ENCODE results near the gene ZKSCAN5.
A peak's percentile ranks its signal among the peaks of the same experiment; 100 is the strongest.
"Not testable (repeated sequence)": the region's sequence is repeated elsewhere in the genome, so short reads cannot be mapped to it uniquely, and the experiment has no call there.

Gene ZKSCAN5

GRCh38 chr7:99535667-99536066, 31.2 kb downstream of the ZKSCAN5 start:
- H3K36me3 ChIP-seq (ENCODE audit: control insufficient read depth, insufficient read depth, low read length), result peaks cover 27% of the 10 kb centered on the region
- peaks cover 34% of the 10 kb centered on the region for H3K9me3 ChIP-seq (ENCODE audit: control insufficient read depth, insufficient read depth, low read length)
- no peaks in the 10 kb centered on the region for H3K4me1 ChIP-seq (ENCODE audit: control insufficient read depth, insufficient read depth, low read length)

GRCh38 chr7:99539213-99539811, 34.9 kb downstream of the ZKSCAN5 start:
- H3K9me3 ChIP-seq (ENCODE audit: control insufficient read depth, insufficient read depth, low read length), result peaks cover 7% of the 10 kb centered on the region; the same call in 1 of the 2 replicates
- H3K27me3 ChIP-seq (ENCODE audit: control insufficient read depth, insufficient read depth, low read length), result no peaks in the 10 kb centered on the region
- H3K4me3 ChIP-seq (ENCODE audit: low read depth, low read length), result no peak overlapping the region
- H3K4me1 ChIP-seq (ENCODE audit: control insufficient read depth, insufficient read depth, low read length), result no peaks in the 10 kb centered on the region
- H3K27ac ChIP-seq (ENCODE audit: low read depth, low read length), result no peak overlapping the region
- no peaks in the 10 kb centered on the region for H3K36me3 ChIP-seq (ENCODE audit: control insufficient read depth, insufficient read depth, low read length)
- H3K9ac ChIP-seq (ENCODE audit: low read depth, low read length), result no peak overlapping the region

More at GRCh38 chr7:99535667-99536066, 31.2 kb downstream of the ZKSCAN5 start:
- Histone ChIP-seq H3K9ac (ENCODE audit: low read depth, low read length) (no peak overlapping the region), H3K27me3 (ENCODE audit: control insufficient read depth, insufficient read depth, low read length) (no peaks in the 10 kb centered on the region), H3K27ac (ENCODE audit: low read depth, low read length) (no peak overlapping the region), H3K4me3 (ENCODE audit: low read depth, low read length) (no peak overlapping the region)

- H3K27me3 ChIP-seq (ENCODE audit: control insufficient read depth, insufficient read depth, low read length), result no peaks in the 10 kb centered on the region
- H3K4me1 ChIP-seq (ENCODE audit: control insufficient read depth, insufficient read depth, low read length), result no peaks in the 10 kb centered on the region
- no peak overlapping the region for H3K4me3 ChIP-seq (ENCODE audit: low read depth, low read length)
- no peaks in the 10 kb centered on the region for H3K36me3 ChIP-seq (ENCODE audit: control insufficient read depth, insufficient read depth, low read length)
- H3K27ac ChIP-seq (ENCODE audit: low read depth, low read length), result no peak overlapping the region
- peaks cover 7% of the 10 kb centered on the region; the same call in 1 of the 2 replicates for H3K9me3 ChIP-seq (ENCODE audit: control insufficient read depth, insufficient read depth, low read length)
- no peak overlapping the region for H3K9ac ChIP-seq (ENCODE audit: low read depth, low read length)
These were observed 36.1 kb downstream of the ZKSCAN5 start for GRCh38 chr7:99540542-99540941.

GRCh38 chr7:99541212-99541611, 36.8 kb downstream of the ZKSCAN5 start:
- no peak overlapping the region for H3K4me3 ChIP-seq (ENCODE audit: low read depth, low read length)
- no peaks in the 10 kb centered on the region for H3K27me3 ChIP-seq (ENCODE audit: control insufficient read depth, insufficient read depth, low read length)
- H3K36me3 ChIP-seq (ENCODE audit: control insufficient read depth, insufficient read depth, low read length), result no peaks in the 10 kb centered on the region
- H3K27ac ChIP-seq (ENCODE audit: low read depth, low read length), result no peak overlapping the region
- no peak overlapping the region for H3K9ac ChIP-seq (ENCODE audit: low read depth, low read length)
- peaks cover 7% of the 10 kb centered on the region; the same call in 1 of the 2 replicates for H3K9me3 ChIP-seq (ENCODE audit: control insufficient read depth, insufficient read depth, low read length)
- no peaks in the 10 kb centered on the region for H3K4me1 ChIP-seq (ENCODE audit: control insufficient read depth, insufficient read depth, low read length)

GRCh38 chr7:99543081-99543671, 38.7 kb downstream of the ZKSCAN5 start:
- peaks cover 15% of the 10 kb centered on the region for H3K36me3 ChIP-seq (ENCODE audit: control insufficient read depth, insufficient read depth, low read length)
- peaks cover 7% of the 10 kb centered on the region; the same call in 1 of the 2 replicates for H3K9me3 ChIP-seq (ENCODE audit: control insufficient read depth, insufficient read depth, low read length)
- no peak overlapping the region for H3K4me3 ChIP-seq (ENCODE audit: low read depth, low read length)
- no peaks in the 10 kb centered on the region for H3K27me3 ChIP-seq (ENCODE audit: control insufficient read depth, insufficient read depth, low read length)
- H3K4me1 ChIP-seq (ENCODE audit: control insufficient read depth, insufficient read depth, low read length), result no peaks in the 10 kb centered on the region
- no peak overlapping the region for H3K9ac ChIP-seq (ENCODE audit: low read depth, low read length)
- no peak overlapping the region for H3K27ac ChIP-seq (ENCODE audit: low read depth, low read length)

DNA sequence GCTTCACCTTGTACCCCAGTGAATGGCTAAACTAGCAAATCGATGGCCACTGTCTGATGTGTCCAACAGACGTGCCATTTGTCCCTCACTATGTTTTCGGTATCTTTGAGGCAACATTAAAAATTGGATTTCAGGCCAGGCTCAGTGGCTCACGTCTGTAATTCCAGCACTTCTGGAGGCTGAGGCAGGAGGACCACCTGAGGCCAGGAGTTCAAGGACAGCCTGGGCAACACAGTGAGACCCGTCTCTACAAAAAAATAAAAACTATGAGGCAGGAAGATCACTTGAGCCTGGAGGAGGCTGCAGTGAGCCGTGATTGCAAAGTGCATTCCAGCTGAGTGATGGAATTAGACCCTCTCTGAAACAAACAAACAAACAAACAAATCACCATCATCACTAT, 39.5 kb downstream of the ZKSCAN5 start:
- H3K4me1 ChIP-seq (ENCODE audit: control insufficient read depth, insufficient read depth, low read length), result no peaks in the 10 kb centered on the region
- no peak overlapping the region for H3K9ac ChIP-seq (ENCODE audit: low read depth, low read length)
- no peak overlapping the region for H3K27ac ChIP-seq (ENCODE audit: low read depth, low read length)
- peaks cover 18% of the 10 kb centered on the region for H3K36me3 ChIP-seq (ENCODE audit: control insufficient read depth, insufficient read depth, low read length)
- no peak overlapping the region for H3K4me3 ChIP-seq (ENCODE audit: low read depth, low read length)
- peaks cover 7% of the 10 kb centered on the region; the same call in 1 of the 2 replicates for H3K9me3 ChIP-seq (ENCODE audit: control insufficient read depth, insufficient read depth, low read length)
- no peaks in the 10 kb centered on the region for H3K27me3 ChIP-seq (ENCODE audit: control insufficient read depth, insufficient read depth, low read length)

GRCh38 chr7:99545308-99545707, 40.8 kb downstream of the ZKSCAN5 start:
- H3K36me3 ChIP-seq (ENCODE audit: control insufficient read depth, insufficient read depth, low read length), result peaks cover 18% of the 10 kb centered on the region
- not testable (repeated sequence) for H3K4me1 ChIP-seq (ENCODE audit: control insufficient read depth, insufficient read depth, low read length); H3K27ac ChIP-seq (ENCODE audit: low read depth, low read length); H3K27me3 ChIP-seq (ENCODE audit: control insufficient read depth, insufficient read depth, low read length); H3K9me3 ChIP-seq (ENCODE audit: control insufficient read depth, insufficient read depth, low read length); H3K4me3 ChIP-seq (ENCODE audit: low read depth, low read length); H3K9ac ChIP-seq (ENCODE audit: low read depth, low read length)

DNA sequence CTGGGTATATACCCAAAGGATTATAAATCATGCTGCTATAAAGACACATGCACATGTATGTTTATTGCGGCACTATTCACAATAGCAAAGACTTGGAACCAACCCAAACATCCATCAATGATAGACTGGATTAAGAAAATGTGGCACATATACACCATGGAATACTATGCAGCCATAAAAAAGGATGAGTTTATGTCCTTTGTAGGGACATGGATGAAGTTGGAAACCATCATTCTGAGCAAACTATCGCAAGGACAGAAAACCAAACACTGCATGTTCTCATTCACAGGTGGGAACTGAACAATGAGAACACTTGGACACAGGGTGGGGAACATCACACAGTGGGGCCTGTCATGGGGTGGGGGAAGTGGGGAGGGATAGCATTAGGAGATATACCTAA, 45.1 kb downstream of the ZKSCAN5 start:
- H3K4me3 ChIP-seq (ENCODE audit: low read depth, low read length); H3K4me1 ChIP-seq (ENCODE audit: control insufficient read depth, insufficient read depth, low read length); H3K9me3 ChIP-seq (ENCODE audit: control insufficient read depth, insufficient read depth, low read length); H3K9ac ChIP-seq (ENCODE audit: low read depth, low read length); H3K27me3 ChIP-seq (ENCODE audit: control insufficient read depth, insufficient read depth, low read length); H3K27ac ChIP-seq (ENCODE audit: low read depth, low read length): not testable (repeated sequence)
- H3K36me3 ChIP-seq (ENCODE audit: control insufficient read depth, insufficient read depth, low read length), result peaks cover 18% of the 10 kb centered on the region

- H3K4me1 ChIP-seq (ENCODE audit: control insufficient read depth, insufficient read depth, low read length), result no peaks in the 10 kb centered on the region
- peak overlapping the region; percentile 81 for H3K9ac ChIP-seq (ENCODE audit: low read depth, low read length)
- peak overlapping the region; percentile 64 for H3K27ac ChIP-seq (ENCODE audit: low read depth, low read length)
- peaks cover 26% of the 10 kb centered on the region for H3K36me3 ChIP-seq (ENCODE audit: control insufficient read depth, insufficient read depth, low read length)
- H3K9me3 ChIP-seq (ENCODE audit: control insufficient read depth, insufficient read depth, low read length), result no peaks in the 10 kb centered on the region
- H3K27me3 ChIP-seq (ENCODE audit: control insufficient read depth, insufficient read depth, low read length), result no peaks in the 10 kb centered on the region
- H3K4me3 ChIP-seq (ENCODE audit: low read depth, low read length), result peak overlapping the region; percentile 99
These were observed 46.9 kb downstream of the ZKSCAN5 start for GRCh38 chr7:99551334-99551733.

DNA sequence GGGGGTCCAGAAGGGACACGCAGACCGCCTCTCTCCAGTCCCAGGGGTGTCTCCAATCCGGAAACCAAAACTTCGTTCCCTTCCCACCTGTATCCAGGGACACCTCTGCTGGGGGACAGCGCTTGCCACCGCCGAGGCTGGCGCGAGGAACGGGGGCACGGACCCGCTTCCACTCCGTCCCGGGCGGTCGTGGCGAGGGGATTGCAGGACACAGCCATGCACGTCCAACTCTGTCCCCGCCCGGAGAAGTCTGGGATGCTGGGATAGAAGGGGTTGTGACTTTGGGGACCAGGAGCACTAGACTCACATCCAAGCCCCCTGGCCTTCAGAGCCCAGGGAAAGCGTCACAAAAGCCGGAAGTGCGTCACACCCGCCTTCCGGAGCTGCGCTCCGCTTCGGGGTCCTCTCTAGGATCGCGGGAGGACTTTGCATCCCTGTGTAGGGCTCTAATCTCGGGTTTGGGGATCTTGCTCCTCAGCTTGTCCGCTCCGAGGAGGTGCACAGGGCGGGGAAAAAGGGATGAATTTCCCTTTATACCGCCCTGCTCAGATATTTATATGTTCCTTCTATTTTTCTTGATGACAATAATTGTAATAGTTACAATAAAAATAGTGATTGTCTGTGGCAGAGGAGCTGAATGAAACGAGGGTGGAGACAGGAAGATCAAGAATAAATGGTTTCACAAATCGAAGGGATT, 47.5 kb downstream of the ZKSCAN5 start, which contains the start of gene FAM200A:
Gene FAM200A, minus strand, starts transcription at position 348 of the 697 bp plus-strand sequence. CDS start 3,707 bp downstream, outside the sequence.
- Histone ChIP-seq H3K9ac (ENCODE audit: low read depth, low read length) (peak within 1 kb of the TSS; percentile 81), H3K4me1 (ENCODE audit: control insufficient read depth, insufficient read depth, low read length) (no peaks in the 10 kb centered on the region), H3K36me3 (ENCODE audit: control insufficient read depth, insufficient read depth, low read length) (peaks cover 24% of the 10 kb centered on the region)

GRCh38 chr7:99553039-99553438, 48.6 kb downstream of the ZKSCAN5 start:
- Histone ChIP-seq H3K4me3 (ENCODE audit: low read depth, low read length) (no peak overlapping the region), H3K9me3 (ENCODE audit: control insufficient read depth, insufficient read depth, low read length) (no peaks in the 10 kb centered on the region), H3K4me1 (ENCODE audit: control insufficient read depth, insufficient read depth, low read length) (peaks cover 5% of the 10 kb centered on the region; the same call in 1 of the 2 replicates), H3K27me3 (ENCODE audit: control insufficient read depth, insufficient read depth, low read length) (no peaks in the 10 kb centered on the region), H3K9ac (ENCODE audit: low read depth, low read length) (no peak overlapping the region), H3K27ac (ENCODE audit: low read depth, low read length) (no peak overlapping the region), H3K36me3 (ENCODE audit: control insufficient read depth, insufficient read depth, low read length) (peaks cover 13% of the 10 kb centered on the region)

More for the DNA sequence above, 47.5 kb downstream of the ZKSCAN5 start, which contains the start of gene FAM200A:
- H3K27me3 ChIP-seq (ENCODE audit: control insufficient read depth, insufficient read depth, low read length), result no peaks in the 10 kb centered on the region
- H3K4me3 ChIP-seq (ENCODE audit: low read depth, low read length), result peak within 1 kb of the TSS; percentile 99
- H3K27ac ChIP-seq (ENCODE audit: low read depth, low read length), result peak within 1 kb of the TSS; percentile 64
- H3K9me3 ChIP-seq (ENCODE audit: control insufficient read depth, insufficient read depth, low read length), result no peaks in the 10 kb centered on the region

Measured in HUES48 (cell line).